ENCODE results near the gene STIM1. TPM values are rescaled to one million over a fixed set of nuclear protein-coding genes. Genes with fewer than 3 reads are reported as not detected.
"Not testable (repeated sequence)": the region's sequence is repeated elsewhere in the genome, so short reads cannot be mapped to it uniquely, and the experiment has no call there.

Gene STIM1
- total RNA-seq, 1 donor from 2014 or later, result 30.8 TPM

DNA sequence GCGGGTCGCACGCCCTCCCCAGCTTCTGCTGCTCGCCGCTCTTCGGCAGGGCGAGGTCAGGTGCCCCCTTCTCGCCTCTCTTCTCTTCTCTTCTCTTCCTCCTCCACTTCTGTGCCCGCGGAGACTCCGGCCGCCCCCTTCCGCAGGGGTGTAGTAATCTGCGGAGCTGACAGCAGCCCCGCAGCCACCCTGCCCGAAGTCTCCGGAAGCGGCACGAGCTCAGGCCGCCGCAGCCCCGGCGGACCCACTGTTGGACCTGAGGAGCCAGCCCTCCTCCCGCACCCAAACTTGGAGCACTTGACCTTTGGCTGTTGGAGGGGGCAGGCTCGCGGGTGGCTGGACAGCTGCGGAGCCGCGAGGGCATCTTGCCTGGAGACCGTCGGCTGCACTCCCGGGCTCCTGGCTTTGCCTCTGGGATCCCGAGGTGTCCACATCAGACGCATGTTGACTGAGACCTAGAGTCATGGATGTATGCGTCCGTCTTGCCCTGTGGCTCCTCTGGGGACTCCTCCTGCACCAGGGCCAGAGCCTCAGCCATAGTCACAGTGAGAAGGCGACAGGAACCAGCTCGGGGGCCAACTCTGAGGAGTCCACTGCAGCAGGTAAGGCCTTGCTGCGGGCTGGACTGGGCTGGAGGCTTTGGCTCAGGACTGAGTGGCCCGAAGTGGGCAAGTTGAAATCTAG, 486 bp downstream of the STIM1 start:
- no peak for DNase-seq

DNA sequence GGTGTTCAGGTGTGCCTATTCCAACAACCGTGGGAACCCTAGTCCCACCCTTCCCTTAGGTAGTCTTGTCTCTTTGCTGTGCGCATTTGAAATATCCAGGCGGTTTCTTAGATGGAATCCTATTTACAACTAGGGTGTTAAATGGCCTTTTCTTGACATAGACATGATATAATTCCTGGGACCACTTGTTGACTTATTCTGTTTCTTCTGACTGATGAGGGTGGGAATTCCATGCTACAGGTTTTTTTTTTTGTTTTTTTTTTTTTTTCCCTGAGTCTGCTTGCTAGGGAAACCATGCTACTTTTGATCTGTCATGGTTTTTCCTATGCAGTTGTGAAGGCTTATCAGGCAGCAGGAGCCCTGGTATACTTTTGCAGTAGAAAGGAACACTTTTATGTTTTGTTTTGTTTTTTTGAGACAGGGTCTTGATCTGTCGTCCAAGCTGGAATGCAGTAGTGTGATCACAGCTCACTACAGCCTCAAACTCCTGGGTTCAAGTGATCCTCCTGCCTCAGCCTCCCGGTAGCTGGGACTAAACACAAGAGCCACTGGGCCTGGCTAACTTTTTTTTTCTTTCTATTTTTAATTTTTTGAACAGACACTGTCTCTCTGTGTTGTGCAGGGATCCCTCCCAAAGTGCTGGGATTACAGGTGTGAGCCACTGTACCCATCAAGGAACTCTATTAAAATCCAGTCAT, 1.5 kb downstream of the STIM1 start:
- no peak for DNase-seq

DNA sequence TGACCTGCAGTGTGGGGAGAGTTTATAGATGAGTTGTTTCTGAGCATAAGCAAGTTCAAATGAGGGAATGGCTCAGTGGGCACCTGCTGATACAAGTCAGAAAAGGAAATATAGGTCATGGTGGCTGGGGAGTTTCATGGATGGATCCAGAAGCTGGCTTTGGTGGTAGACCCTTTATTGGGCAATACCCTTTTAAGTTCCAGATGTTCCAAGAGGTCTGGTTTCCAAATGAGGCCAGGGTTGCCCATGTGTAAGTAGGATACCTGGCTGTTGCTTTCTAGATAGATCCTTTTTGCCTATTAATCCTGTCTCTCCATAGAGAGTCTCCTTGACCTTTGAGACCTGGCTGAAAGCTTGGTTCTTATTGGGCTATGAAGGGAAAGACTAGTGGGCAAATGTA, 2.2 kb downstream of the STIM1 start:
- no peak for DNase-seq

DNA sequence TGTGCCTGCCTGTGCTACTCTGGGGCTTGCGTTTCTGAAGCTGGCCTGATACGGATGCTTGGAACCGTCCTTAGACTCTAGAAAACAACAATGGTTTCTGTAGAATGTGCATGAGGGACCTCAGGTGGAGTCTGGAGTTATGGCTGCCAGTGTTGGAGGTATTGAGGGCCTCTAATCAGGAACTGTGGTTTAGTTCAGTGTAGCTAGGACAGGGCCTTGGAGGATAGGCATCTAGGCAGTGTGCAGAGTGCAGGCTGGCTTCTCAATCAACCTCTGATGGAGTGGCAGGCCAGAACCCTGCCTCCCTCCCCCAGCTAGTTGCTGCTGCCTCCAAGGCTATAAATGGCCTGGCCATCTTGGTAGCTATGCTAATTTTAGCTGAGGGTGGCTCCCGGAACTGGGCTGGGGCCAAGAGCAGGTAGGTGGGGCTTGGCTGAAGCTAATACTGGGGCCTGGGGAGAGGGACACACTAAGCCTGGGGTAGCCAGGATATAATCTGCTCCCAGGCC, 4.0 kb downstream of the STIM1 start:
- no peak for DNase-seq

DNA sequence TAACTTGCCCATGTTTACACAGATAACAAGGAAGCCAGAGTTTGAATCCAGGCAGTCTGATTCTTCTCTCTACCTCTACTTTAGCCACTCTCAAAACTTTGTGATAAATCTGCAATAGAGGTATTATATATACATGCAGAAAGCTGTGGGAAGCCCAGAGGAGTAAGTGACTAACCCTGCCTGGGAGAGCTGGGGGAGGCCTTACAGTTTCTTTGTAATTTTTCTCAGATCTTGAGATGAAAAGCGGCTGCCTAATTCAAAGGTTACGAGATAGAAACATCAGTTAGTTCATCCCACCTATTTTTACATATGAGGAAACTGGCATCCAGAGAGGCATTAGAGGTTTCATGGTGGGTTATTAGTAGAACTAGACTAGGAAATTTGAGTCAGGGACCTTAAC, 4.9 kb downstream of the STIM1 start:
- DNase-seq, result no peak

DNA sequence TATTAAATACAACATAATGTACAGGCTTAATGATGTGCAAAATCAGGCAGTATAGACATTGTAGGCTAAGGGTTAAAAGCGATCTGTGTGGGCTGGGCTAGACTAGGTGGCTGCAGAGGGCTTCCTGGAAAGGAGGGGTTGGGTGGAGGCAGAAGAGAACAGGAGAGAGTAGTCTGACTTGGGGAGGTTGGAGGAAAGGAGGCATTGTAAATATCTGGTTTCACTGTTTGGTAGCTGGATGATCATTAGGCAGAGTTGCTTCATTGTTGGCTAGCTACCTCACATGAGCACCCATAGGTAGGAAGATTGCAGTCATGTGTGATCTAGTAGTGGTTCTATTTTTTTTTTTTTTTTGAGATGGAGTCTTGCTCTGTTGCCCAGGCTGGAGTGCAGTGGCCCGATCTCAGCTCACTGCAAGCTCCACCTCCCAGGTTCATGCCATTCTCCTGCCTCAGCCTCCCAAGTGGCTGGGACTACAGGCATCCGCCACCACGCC, 5.5 kb downstream of the STIM1 start:
- DNase-seq, result not testable (repeated sequence)

DNA sequence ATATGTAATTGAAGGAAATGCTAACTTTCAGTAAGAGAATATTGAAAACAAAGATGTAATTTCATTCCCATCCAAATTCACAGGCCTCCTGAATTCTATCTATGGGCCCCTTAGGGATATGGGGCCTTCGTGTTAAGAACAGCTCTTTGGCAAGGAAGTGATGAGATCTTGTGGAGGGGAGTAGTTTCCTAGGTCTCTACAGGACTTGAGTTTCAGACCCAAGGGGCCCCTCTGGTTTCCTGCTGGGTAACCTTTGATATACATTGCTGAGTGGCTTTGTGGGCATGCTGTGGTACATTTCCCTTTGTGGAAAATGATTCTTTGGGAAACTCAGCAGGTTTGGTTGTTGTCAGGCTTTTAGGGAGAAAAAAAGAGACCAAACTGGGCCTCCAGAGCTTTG, 6.2 kb downstream of the STIM1 start:
- no peak for DNase-seq

DNA sequence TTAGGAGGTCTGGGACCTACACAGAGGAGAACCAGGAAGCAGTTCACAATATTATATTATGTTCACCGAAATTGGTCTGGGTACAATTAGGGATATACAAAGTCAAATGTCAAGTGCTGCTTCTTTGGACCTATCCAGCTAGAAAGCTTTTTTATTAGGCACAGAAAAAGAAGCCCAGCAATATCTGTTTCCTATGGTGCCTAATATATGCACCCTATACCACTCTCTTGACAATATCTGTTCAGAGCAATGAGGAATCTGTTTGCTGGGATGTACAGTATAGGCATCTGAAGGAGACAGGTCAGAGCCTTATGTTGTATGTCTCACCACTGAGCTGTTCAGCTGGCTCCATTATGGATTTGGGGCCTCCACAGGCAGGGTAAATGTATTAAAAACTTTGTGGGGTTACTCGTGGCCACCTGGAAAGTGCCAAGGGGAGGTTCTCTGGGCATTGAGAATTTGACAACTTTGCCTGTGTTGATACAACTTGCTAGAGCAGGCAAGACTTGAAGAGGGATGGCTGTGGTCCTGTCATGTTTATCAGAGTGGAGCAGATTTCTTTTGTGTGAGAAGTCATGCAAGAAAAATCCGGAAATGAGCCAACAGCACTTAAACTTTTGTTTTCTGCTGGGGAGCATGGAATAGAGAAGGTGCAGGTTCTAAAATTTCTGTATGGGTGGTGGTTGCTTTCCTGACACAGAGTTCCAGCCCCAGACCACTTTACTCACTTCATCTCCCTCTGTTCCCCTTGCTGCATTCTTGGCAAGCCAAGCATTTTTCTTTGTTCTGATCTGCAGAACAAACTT, 10.1 kb downstream of the STIM1 start:
- DNase-seq, result no peak

DNA sequence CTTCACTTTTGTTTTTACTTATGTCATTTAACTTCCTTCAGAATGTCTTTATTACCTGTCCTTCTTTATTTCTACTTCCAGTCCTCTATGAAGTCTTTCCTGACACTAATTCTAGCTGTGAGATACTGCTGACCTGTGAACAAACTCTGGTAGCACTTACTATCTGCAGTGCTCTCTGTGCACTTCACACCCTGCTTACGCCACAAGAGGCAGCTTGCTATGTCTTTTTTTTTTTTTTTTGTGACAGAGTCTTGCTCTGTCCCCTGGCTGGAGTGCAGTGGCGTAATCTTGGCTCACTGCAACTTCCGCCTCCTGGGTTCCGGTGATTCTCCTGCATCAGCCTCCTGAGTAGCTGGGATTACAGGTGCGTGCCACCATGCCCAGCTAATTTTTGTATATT, 10.7 kb downstream of the STIM1 start:
- DNase-seq, result no peak

DNA sequence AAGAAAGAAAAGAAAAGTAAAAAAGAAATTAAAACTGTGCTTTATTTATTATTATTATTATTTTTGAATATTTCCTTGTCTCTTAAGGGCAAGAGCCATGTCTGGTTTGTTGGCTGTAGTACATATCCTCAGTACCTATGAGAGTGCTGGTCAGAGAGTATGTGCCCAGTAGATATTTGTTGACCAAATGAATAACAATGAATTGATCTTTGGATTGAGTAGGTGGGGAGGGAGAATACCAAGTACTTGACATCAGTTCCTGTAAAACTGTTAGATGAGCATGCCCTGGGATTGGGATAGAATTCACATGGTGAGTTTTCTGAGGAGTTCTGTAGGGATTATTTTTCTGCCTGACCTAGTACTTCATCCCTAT, 11.4 kb downstream of the STIM1 start:
- DNase-seq, result no peak

DNA sequence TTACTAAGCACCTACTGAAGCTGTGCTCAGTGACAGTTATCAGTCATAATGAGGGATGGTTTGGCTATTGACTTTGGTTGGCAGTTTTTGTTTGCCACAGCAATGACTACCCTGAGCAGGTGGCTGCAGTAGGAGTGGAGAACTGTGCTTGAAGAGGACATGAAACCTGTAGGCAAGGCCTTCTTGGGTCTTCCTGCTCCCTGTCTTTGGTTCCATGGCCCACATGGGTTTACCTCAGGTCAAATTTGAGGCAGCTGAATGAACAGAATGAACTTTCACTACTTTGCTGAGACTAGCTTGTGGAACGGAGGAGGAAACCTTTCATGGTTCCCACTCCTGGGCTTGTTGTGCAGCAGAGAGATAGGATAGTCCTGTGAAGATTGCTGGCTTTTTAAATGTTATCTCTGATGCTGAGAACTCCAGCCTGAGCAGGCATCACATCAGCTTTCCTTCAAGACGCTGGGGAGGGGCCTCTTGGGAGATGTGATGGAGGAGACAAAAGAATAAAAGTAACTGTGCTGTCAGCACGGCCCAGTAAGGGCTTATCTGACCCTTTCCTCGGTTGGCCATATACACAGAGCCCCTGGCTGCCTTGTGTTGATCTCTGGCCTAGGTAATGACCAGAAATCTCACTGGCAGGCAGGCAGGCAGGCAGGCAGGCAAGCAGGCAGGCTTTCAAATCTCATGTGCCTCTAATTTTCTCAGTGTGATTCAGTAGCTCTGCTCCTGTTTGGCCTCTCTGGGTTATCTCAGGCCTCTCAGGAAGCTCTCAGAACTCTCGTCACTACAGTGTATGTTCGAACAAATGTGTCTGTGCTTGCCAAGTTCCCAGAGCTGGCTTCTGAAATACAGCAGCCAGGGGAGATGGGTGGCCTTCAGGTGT, 12.0 kb downstream of the STIM1 start:
- DNase-seq, result no peak

DNA sequence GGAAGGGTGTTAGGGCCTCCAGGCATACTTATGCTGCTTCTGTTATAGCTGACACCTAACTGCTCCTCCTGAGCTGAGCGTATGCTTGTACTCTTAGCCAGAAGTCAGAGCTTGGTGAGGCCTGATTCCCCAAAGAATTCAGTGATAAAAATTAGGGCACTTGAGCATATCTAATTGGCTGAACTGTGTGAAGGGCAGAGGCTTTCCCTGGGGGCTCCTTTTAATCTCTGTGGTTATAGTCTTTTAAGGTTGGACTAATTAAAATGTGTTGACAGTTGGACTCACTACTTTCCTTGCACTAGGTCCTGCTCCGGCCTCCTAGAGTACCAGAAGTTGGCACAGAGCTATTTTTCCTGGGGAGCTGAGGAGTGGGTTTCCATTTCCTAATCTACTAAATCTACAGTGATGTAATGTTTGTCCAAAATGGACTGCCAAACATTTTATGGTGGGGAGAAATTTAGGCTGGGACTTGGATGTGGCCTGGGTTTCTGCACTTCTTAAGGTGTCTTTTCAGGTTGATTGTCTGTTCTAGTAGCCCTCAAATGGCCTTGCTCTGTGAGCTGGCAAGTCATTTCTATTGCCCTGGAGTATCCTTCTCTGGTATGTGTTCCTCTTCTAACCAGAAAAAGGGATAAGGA, 18.4 kb downstream of the STIM1 start:
- no peak for DNase-seq

DNA sequence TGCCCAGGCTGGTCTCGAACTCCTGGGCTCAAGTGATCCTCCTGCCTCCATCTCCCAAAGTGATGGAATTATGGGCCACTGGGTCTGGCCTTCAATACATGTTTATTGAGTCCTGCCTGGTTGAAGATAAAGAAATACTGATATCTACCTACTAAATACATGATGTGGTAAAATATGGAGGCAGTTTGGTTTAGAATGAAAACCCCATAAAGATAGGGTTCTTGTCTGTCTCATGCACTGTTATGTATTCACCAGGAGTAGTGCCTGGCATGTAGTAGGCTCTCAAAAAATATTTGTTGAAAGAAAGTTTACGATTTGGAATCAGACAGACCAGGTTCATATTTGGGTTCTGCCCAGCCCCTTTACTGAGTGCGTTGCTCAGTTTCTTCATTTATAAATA, 21.1 kb downstream of the STIM1 start:
- no peak for DNase-seq

DNA sequence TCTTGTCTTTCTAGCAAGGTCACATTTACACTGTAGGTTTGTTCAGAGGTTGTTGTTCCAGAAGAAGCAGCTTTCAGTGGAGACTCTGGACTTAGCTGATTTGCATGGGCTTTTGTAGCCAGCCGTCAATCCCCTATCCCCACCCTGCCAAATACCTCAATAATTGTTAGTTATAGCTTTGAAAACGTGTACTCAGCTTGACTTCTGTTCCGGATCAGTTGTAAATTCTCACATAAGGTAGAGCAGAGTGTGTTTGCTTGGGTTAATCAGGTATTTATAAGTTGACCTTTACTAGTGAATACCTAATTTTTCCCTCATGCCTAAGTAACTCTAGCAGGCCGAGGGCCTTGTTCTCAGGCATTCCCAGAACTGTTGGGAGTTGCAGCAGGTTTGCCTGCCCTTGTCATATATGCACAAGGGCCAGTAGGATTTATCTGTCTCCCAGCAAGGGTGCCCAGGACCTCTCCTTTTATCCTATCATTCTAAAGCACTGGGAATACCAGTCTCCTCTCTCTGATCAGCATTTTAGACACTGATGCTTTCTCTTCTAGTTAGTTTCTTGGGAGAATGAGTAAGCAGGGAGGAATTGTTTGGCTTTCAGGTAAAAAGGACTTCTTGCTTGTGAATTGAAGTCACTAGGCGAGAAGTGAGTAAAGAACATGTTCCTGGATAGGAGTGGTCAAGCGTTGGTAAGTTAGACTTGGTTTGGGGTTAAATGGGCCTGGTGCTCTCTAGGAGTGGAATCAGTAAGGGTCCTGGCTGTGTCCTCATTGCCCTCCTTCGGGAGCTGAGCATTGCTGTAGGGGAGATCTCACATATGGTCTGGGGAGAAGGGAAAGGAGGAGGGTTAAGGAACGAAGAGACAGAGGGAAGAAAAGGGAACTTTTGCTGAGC, 22.1 kb downstream of the STIM1 start:
- no peak for DNase-seq

DNA sequence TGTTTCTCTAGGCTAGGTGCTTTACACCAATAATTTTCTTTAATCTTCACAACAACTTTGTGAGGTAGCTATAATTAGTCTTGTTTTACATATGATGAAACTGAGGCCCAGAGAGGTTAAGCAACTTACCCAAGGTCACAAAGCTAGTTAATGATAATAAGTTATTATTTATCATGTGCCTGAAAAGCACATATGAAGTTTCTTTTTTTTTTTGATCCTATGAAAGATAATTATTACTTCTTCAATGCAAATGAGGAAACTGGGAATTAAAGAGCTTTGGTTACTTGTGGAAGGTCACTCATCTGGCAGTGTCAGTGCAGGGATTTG, 22.8 kb downstream of the STIM1 start:
- DNase-seq, result no peak

DNA sequence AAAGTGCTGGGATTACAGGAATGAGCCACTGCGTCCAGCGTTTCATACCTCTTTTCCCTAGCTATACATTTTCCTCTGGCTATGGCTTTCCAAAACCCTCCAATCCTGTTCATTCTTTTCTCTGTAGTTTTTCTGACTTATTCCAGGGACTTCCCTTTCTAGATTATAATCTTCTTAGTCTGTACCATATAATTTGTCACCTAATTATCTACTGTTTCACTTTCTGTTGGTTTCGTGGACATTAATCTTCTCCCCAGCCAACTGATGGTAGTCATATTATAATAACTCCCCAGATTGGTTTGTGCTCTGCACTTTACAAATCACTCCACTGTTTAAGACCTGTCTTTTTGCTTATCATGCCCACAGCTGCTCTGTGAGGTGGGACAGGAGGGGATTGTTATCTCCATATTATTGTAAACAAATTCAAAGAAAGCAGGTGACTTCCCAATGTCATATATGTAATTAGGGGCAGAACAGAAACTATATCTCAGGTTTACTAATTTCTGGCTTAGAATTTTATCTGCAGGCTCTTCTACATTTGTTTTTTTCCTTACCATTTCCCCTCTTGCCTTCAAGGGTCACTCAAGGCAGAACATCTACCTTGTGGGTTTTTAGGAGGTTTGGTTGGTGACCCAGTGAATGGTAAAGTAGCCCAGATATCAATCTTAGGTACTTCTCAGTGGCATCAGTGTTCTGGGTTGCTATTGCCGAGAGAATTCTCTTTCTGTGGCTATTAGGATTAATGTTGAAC, 23.9 kb downstream of the STIM1 start:
- no peak for DNase-seq

DNA sequence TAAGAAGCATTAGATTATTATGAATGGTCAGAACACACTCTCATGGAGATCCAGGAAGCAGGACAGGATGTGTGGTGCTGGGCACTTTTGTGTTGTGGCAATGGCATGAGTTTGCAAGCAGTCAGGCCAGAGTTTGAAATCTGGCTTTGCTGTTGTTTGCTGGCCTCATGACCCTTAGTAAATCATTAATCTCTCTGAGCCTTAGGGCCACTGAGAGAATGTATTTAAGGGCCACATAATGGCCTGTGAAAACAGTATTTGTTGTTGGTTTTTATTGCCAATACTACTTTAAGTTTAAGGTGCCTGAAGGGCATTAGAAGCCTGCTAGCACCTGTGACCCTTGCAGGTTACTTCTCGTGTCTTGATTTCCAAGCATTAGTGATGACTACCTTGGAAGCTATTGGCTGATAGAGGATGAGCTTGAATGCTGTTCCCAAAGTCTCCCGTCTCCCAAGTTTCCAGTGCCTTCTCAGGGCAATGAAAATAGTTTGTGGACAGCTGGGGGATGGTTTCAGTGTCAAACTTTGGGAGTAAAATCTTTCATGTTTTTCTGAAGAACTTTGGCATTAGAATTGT, 24.6 kb downstream of the STIM1 start:
- DNase-seq, result no peak

DNA sequence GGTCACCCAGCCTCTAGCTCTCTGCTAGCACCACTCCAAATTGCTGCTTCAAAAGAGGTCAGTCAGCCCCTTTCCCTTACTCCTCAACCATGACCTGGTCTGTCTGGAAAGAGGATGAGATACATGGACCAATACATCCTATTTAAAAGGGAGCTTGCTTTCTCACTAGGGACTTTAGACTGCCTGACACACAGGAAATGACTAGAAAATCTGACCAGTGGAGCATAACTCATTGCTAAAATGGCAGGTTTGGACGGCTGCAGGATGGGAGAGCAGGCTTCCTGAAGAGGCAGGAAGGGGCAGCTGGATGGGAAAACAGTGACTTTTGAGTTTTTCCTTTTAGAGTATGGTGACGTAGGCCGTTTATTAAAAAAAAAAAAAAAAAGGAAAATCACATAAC, 25.3 kb downstream of the STIM1 start:
- DNase-seq, result no peak

DNA sequence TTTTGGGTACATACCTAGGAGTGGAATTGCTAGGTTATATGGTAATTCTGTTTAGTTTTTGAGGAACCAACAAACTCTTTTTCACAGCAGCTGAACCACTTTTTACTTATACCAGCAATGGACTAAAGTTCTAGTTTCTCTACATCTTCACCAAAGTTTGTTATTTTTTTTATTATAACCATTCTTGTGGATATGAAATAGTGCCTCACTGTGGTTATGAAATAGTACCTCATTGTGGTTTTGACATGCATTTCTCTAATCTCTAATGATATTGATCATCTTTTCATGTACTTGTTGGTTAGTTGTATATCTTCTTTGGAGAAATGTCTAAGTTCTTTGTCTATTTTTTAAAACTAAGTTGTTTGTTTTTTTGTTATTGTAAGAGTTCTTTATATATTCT, 27.2 kb downstream of the STIM1 start:
- DNase-seq, result no peak

DNA sequence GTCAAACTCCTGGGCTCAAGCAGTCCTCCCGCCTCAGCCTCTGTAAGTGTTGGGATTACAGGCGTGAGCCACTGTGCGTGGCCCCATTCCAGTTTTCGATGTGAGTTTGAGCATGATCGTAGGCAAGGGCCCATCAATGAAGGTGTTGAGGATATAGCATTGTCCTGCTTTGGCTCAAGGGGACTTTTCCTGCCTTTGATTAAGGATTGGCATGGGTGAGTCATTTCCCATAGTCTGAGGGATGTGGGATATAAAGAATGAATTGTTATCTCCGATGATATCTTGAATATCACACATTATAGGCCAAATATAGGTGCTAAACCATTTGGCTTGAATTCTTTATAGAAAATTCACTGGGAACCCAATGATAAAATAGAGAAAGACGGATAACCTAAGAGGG, 30.4 kb downstream of the STIM1 start:
- no peak for DNase-seq
